ENCODE data around the gene CPNE8.

DNA sequence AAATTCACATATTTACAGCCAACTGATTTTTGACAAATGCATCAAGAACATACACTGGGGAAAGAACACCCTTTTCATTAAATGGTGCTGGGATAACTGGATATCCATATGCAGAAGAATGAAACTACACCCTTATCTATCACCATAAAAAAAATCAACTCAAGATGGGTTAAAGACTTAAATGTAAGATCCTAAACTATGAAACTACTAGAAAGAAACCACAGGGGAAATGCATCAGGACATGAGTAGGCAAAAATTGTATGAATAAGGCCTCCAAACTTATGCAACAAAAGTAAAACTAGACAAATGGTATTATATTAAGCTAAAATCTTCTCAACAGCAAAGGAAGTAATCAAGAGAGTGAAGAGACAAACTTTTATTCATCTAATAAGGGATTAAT is 242.6 kb downstream of the CPNE8 start:
- TF ChIP-seq, protein P1, sequence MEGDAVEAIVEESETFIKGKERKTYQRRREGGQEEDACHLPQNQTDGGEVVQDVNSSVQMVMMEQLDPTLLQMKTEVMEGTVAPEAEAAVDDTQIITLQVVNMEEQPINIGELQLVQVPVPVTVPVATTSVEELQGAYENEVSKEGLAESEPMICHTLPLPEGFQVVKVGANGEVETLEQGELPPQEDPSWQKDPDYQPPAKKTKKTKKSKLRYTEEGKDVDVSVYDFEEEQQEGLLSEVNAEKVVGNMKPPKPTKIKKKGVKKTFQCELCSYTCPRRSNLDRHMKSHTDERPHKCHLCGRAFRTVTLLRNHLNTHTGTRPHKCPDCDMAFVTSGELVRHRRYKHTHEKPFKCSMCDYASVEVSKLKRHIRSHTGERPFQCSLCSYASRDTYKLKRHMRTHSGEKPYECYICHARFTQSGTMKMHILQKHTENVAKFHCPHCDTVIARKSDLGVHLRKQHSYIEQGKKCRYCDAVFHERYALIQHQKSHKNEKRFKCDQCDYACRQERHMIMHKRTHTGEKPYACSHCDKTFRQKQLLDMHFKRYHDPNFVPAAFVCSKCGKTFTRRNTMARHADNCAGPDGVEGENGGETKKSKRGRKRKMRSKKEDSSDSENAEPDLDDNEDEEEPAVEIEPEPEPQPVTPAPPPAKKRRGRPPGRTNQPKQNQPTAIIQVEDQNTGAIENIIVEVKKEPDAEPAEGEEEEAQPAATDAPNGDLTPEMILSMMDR (optimal IDR thresholded peaks at IDR 0.05 in 1 of 3, IDR thresholded peaks at IDR 0.05 in 1 of 3, conservative IDR thresholded peaks at IDR 0.05 in 1 of 3; ENCODE audit: extremely low read depth in 1 of 3, insufficient read depth in 2 of 3, low read length in 3 of 3), result no peak
- TF ChIP-seq EZH2 (IDR thresholded peaks at IDR 0.05; ENCODE audit: low read length), result no peak
